Neural cell (in vitro differentiated cells): ENCODE data around the gene POMT2. TPM values are rescaled to one million over a fixed set of nuclear protein-coding genes. Genes with fewer than 3 reads are reported as not detected.

Experiments
- H2AFZ ChIP-seq: fragments of 200-600, 300-800 bp; sonication (generic), shearing (Covaris generic); 2 replicates; pipeline ENCODE4 v1.6.0; 2014; ENCODE audit warnings: low read depth, mild to moderate bottlenecking, antibody characterized with exemption, low read length, moderate library complexity
- H3F3A ChIP-seq: fragments of 200-600 bp; shearing (Covaris generic); 2 replicates; pipeline ENCODE4 v1.6.1; 2016; ENCODE audit warnings: mild to moderate bottlenecking, moderate library complexity, mixed read lengths, antibody characterized with exemption, low read length; ENCODE audit not compliant: insufficient read depth, poor library complexity, severe bottlenecking
- H3K27ac ChIP-seq: fragments of 200-600, 300-800 bp; sonication (generic), shearing (Covaris generic); 2 replicates; pipeline ENCODE4 v1.5.1; 2014; ENCODE audit warnings: mild to moderate bottlenecking, low read length, moderate library complexity
- H3K27me3 ChIP-seq: fragments of 300-800, 200-600 bp; sonication (generic), shearing (Covaris generic); 2 replicates; pipeline ENCODE4 v1.6.0; 2014; ENCODE audit warnings: mild to moderate bottlenecking, low read depth, low read length, moderate library complexity; ENCODE audit not compliant: insufficient read depth
- H3K36me3 ChIP-seq: fragments of 300-800, 200-600 bp; sonication (generic), shearing (Covaris generic); 2 replicates; pipeline ENCODE4 v1.5.1; 2014; ENCODE audit warnings: mild to moderate bottlenecking, antibody characterized with exemption, low read length, moderate library complexity; ENCODE audit not compliant: insufficient read depth
- H3K4me2 ChIP-seq: fragments of 300-800, 200-600 bp; sonication (generic), shearing (Covaris generic); 2 replicates; pipeline ENCODE4 v1.6.0; 2014; ENCODE audit warnings: mild to moderate bottlenecking, low read length
- H3K4me3 ChIP-seq: fragments of 300-800, 200-600 bp; sonication (generic), shearing (Covaris generic); 2 replicates; pipeline ENCODE4 v1.5.1; 2014; ENCODE audit warnings: mild to moderate bottlenecking, low read length, moderate library complexity
- H3K79me2 ChIP-seq: fragments of 200-600 bp; shearing (Covaris generic); replicated peaks from 2 replicates; pipeline ENCODE4 v1.6.0; 2014; ENCODE audit warnings: mild to moderate bottlenecking, low read length, moderate library complexity; ENCODE audit not compliant: insufficient read depth
- H3K9ac ChIP-seq: fragments of 300-800, 200-600 bp; sonication (generic), shearing (Covaris generic); 2 replicates; pipeline ENCODE4 v1.6.1; 2016; ENCODE audit warnings: mild to moderate bottlenecking, low read length, mixed read lengths
- H3K9me2 ChIP-seq: fragments of 200-600 bp; shearing (Covaris generic); 2 replicates; pipeline ENCODE4 v1.6.1; 2016; ENCODE audit warnings: mild to moderate bottlenecking, low read length, mixed read lengths; ENCODE audit not compliant: insufficient read depth
- H3K9me3 ChIP-seq: fragments of 200-600, 300-800 bp; sonication (generic), shearing (Covaris generic); 2 replicates; pipeline ENCODE4 v1.6.1; 2016; ENCODE audit warnings: mild to moderate bottlenecking, mixed run types, low read length, moderate library complexity, mixed read lengths
- H4K20me1 ChIP-seq: fragments of 200-600 bp; shearing (Covaris generic); 2 replicates; pipeline ENCODE4 v1.6.1; 2016; ENCODE audit warnings: mild to moderate bottlenecking, mixed run types; ENCODE audit not compliant: insufficient read depth
- CTCF ChIP-seq: fragments of 450-650 bp; IDR thresholded peaks from 2 replicates; pipeline ENCODE4 v1.5.1; 2014; ENCODE audit warnings: antibody characterized with exemption, mild to moderate bottlenecking, moderate library complexity; ENCODE audit not compliant: poor library complexity, severe bottlenecking
- EP300 ChIP-seq: fragments of 450-650 bp; conservative IDR thresholded peaks from 2 replicates; pipeline ENCODE4 v1.6.1; 2014; ENCODE audit warnings: antibody characterized with exemption, mild to moderate bottlenecking, moderate library complexity; ENCODE audit not compliant: poor library complexity, severe bottlenecking
- EZH2 ChIP-seq: fragments of 200-600, 300-800 bp; shearing (Covaris generic), sonication (generic); IDR thresholded peaks from 2 replicates; pipeline ENCODE4 v1.6.1; 2014; ENCODE audit warnings: antibody characterized with exemption, low read length, borderline replicate concordance, mild to moderate bottlenecking; ENCODE audit not compliant: insufficient read depth, poor library complexity, severe bottlenecking
- MXI1 ChIP-seq: fragments of 450-650 bp; conservative IDR thresholded peaks from 2 replicates; pipeline ENCODE4 v1.6.1; 2014; ENCODE audit warnings: antibody characterized with exemption, mild to moderate bottlenecking; ENCODE audit not compliant: poor library complexity, severe bottlenecking
- POLR2AphosphoS5 ChIP-seq: IDR thresholded peaks from 2 replicates; pipeline ENCODE4 v1.6.1; 2012
- RAD21 ChIP-seq: fragments of 450-650 bp; conservative IDR thresholded peaks from 2 replicates; pipeline ENCODE4 v1.6.1; 2014; ENCODE audit warnings: antibody characterized with exemption, mild to moderate bottlenecking, moderate library complexity
- REST ChIP-seq: IDR thresholded peaks from 2 replicates; pipeline ENCODE4 v1.6.1; 2012; ENCODE audit warnings: borderline replicate concordance
- SMC3 ChIP-seq: fragments of 450-650 bp; conservative IDR thresholded peaks from 2 replicates; pipeline ENCODE4 v1.6.1; 2014; ENCODE audit warnings: antibody characterized with exemption, mild to moderate bottlenecking, moderate library complexity; ENCODE audit not compliant: poor library complexity
- TAF1 ChIP-seq: IDR thresholded peaks from 2 replicates; pipeline ENCODE4 v1.6.1; 2012; ENCODE audit warnings: low read depth
- polyA plus RNA-seq: library from polyadenylated mRNA; depleted of rRNA; stranded (reverse); fragments of >200 nt; gene quantifications from 2 replicates; pipeline ENCODE4 v1.2.3, GENCODE V29; 2014

Gene POMT2
- polyA plus RNA-seq, 1 donor from 2014 or later: 9.6 TPM

GRCh38 chr14:77260631-77261030 is 60.1 kb downstream of the POMT2 start:
- H2AFZ ChIP-seq: no peak overlapping the region
- no peak overlapping the region for H3K4me2 ChIP-seq
- no peaks in the 10 kb centered on the region for H3K36me3 ChIP-seq
- H3K79me2 ChIP-seq: no peaks in the 10 kb centered on the region
- no peak overlapping the region for H3K4me3 ChIP-seq
- TF ChIP-seq TAF1: no peak
- no peak for TF ChIP-seq MXI1
- TF ChIP-seq EP300: no peak
- no peak for TF ChIP-seq REST
- no peak for TF ChIP-seq RAD21
- no peak for TF ChIP-seq EZH2
- no peak for TF ChIP-seq SMC3
- TF ChIP-seq POLR2AphosphoS5: no peak
- H3K9ac ChIP-seq: no peak overlapping the region
- no peak overlapping the region for H3K27ac ChIP-seq
- H3K9me3 ChIP-seq: no peaks in the 10 kb centered on the region
- H3K9me2 ChIP-seq: no peaks in the 10 kb centered on the region
- no peaks in the 10 kb centered on the region for H3K27me3 ChIP-seq
- H3F3A ChIP-seq: no peaks in the 10 kb centered on the region
- no peaks in the 10 kb centered on the region for H4K20me1 ChIP-seq

- no peaks in the 10 kb centered on the region for H3F3A ChIP-seq
- no peaks in the 10 kb centered on the region for H3K36me3 ChIP-seq
- H3K4me3 ChIP-seq: no peak overlapping the region
- H2AFZ ChIP-seq: no peak overlapping the region
- H3K79me2 ChIP-seq: no peaks in the 10 kb centered on the region
- H3K27me3 ChIP-seq: no peaks in the 10 kb centered on the region
- no peaks in the 10 kb centered on the region for H4K20me1 ChIP-seq
- H3K9me3 ChIP-seq: no peaks in the 10 kb centered on the region
- TF ChIP-seq MXI1 (no peak), TAF1 (no peak), CTCF (no peak), RAD21 (no peak), EZH2 (no peak), SMC3 (no peak), REST (no peak), POLR2AphosphoS5 (no peak), EP300 (no peak)
- no peak overlapping the region for H3K27ac ChIP-seq
- H3K9me2 ChIP-seq: no peaks in the 10 kb centered on the region
- no peak overlapping the region for H3K4me2 ChIP-seq
- no peak overlapping the region for H3K9ac ChIP-seq
Measured at GRCh38 chr14:77260199-77260598, 60.5 kb downstream of the POMT2 start.
